ENCODE results near the gene ZDHHC19.
"Not testable (repeated sequence)": the region's sequence is repeated elsewhere in the genome, so short reads cannot be mapped to it uniquely, and the experiment has no call there.

The ZDHHC19 gene

DNA sequence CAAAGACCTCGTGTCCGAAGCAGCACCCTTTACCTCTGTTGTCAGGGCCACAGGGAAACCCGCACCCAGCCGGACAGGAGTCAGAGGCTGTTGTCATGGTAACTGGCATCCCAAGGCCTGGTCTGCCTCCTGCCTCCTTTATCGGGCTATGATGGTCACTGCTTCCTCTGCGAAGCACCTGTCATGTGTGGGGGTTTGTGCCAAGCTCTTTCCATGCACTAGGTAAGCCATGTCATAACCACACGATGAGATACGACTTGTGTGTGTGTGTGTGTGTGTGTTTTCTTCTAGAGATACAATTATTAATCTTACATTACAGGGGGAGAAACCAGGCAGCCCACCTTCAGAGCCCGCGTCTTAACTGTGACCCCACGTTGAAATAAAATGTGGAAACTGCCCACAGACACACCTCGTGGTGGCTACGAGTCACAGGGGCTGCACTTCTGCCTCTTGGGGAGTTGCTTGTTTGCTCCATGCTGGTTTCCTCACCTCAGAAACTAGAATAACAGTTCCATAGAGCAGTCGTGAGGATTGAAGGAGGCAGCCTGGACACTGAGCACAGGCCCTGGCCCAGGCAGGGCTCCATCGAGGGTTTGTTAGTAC lies 18.0 kb downstream of the ZDHHC19 start:
- no peak overlapping the region for H3K4me3 ChIP-seq (ENCODE audit: low read depth, low read length)
- TF ChIP-seq, protein P1, sequence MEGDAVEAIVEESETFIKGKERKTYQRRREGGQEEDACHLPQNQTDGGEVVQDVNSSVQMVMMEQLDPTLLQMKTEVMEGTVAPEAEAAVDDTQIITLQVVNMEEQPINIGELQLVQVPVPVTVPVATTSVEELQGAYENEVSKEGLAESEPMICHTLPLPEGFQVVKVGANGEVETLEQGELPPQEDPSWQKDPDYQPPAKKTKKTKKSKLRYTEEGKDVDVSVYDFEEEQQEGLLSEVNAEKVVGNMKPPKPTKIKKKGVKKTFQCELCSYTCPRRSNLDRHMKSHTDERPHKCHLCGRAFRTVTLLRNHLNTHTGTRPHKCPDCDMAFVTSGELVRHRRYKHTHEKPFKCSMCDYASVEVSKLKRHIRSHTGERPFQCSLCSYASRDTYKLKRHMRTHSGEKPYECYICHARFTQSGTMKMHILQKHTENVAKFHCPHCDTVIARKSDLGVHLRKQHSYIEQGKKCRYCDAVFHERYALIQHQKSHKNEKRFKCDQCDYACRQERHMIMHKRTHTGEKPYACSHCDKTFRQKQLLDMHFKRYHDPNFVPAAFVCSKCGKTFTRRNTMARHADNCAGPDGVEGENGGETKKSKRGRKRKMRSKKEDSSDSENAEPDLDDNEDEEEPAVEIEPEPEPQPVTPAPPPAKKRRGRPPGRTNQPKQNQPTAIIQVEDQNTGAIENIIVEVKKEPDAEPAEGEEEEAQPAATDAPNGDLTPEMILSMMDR (IDR thresholded peaks at IDR 0.05; ENCODE audit: low read depth, low read length, missing control alignments) = no peak
- no peak for DNase-seq (ENCODE audit: low read depth)

DNA sequence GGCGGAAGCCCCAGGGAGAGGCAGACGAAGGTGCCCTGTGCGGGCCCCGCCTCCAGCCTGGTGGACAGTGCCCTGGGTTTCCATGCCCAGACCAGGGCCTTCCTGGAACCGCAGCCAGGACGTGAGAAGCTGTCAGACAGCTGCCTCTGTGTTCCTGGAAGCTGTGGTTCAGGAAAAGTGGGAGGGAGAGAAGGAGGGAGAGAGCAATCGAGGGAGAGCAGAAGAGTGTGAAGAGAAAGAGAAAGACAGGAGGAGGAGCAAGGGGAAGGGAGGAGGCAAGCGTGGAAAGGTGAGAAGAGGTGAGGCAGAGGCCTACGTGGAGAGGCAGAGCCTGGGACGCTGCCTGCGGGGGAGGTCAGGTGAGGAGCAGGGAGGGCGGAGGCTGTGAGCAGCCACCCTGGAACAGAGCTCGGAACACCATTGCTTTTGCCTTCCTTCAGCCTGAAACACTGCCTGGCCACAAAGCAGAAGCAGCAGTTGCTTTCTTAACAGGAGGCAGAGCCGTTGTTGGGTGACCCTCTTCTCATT lies 18.6 kb downstream of the ZDHHC19 start:
- TF ChIP-seq, protein P1 (IDR thresholded peaks at IDR 0.05; ENCODE audit: low read depth, low read length, missing control alignments) = no peak
- peak overlapping the region; percentile 20 for H3K4me3 ChIP-seq (ENCODE audit: low read depth, low read length)
- peak; percentile 34 for DNase-seq (ENCODE audit: low read depth)

DNA sequence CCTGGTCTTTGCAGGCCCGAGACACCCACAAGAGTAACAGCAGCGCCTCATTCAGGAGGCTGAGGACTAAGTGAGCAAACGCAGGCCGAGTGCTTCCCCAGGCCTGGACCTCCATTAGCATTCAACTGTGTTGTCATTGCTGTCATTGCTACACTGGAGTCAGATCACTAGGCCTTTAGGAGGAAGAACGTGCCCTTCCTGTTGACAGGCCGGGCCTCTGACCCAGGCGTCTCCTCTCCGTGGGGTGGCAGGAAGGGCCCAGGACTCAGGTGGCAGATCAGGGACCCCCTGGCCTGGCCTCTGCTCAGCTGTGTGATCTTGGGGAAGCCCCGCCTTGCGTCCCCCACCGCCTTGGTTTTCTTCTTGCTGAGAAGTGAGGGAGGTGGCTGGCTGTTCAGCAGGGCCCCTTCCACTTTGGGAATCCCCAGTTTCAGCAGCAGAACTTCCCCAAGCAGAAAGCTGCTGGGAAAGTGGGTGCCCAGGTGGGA lies 19.1 kb downstream of the ZDHHC19 start:
- peak; percentile 62 for DNase-seq (ENCODE audit: low read depth)
- TF ChIP-seq, protein P1 (IDR thresholded peaks at IDR 0.05; ENCODE audit: low read depth, low read length, missing control alignments) = no peak
- peak overlapping the region; percentile 20; the same call in 1 of the 2 replicates for H3K4me3 ChIP-seq (ENCODE audit: low read depth, low read length)

DNA sequence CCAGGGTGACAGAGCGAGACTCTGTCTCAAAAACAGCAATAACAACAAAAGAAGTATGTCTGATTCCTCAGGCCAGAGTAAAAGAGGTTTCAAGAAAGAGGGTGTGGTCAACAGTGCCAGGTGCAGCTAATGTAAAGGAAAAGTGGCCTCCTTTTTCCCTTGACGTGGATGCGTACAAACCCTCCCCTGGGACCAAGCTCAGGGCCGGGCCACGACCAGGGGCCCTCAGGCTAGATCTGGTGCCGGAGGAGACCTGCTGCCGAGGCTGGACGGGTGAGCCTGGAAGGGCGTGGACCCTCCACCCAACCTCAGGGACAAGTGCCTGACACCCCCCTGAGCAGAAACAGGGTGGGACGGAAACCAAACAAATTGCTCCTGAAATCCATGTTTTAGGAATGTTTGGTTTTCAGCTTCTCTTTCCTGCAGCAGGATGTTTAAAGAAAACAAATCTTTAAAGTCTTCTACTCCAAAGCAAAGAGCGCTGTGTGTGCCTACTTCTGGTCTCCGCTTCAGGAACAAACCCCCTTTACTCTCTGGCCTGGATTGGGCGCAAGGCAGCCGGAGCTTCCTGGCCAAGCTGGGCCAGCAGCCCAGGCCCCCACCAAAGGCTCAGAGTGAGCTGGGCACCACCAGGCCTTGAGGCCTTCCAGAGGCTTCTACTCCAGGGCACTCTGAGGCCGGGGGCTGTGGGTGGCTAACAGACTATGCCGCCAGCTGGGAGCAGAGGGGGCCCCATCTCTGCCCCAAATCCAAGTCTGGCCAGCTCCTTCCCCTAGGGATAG lies 21.4 kb downstream of the ZDHHC19 start:
- no peak for DNase-seq (ENCODE audit: low read depth)
- TF ChIP-seq, protein P1 (IDR thresholded peaks at IDR 0.05; ENCODE audit: low read depth, low read length, missing control alignments) = no peak
- H3K4me3 ChIP-seq (ENCODE audit: low read depth, low read length) = no peak overlapping the region

DNA sequence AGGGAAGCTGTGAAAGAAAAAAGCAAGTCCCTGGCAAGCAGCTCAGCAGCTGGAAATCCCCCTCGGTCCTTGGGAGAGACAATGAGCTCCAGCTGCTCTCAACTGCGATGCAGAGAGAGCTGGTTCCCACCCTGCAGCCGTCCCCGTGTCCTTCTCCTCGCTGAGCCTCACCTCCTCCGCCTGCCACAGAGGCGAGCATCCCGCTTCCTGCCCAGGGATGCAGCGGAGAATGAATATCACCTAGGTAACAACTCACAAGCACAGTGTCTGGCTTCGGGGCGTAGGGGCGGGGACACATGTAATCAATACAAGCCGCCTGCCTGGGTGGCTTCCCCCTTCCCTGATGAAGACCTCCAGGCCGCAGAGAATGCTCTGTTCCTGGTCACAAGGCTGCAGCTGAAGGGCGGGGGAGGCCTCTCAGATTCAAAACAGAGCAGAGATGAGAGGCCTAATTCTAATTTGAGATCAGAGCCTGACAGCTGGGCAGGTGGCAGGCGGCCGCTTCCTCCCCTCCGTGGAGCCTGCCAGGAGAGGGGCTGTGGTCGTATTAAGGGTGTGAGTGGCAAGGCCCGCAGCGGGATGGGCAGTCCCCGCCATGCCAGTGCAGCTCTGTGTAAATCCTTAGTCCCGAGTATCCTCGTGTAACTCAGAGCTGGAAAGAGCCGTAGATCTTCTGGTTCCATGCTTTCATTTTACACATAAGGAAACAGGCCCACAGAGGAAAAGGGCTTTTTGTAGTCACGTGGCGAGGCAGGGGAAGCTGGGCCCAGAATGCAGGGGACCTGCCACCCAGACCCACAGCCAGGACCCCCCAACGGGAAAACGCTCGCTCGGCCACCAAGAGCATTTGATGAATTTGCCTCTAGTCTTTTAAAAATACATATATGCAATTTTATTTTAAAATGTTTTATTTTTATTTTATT lies 24.3 kb downstream of the ZDHHC19 start:
- peak; percentile 63 for DNase-seq (ENCODE audit: low read depth)
- peak overlapping the region; percentile 44 for H3K4me3 ChIP-seq (ENCODE audit: low read depth, low read length)
- TF ChIP-seq, protein P1 (IDR thresholded peaks at IDR 0.05; ENCODE audit: low read depth, low read length, missing control alignments) = no peak

DNA sequence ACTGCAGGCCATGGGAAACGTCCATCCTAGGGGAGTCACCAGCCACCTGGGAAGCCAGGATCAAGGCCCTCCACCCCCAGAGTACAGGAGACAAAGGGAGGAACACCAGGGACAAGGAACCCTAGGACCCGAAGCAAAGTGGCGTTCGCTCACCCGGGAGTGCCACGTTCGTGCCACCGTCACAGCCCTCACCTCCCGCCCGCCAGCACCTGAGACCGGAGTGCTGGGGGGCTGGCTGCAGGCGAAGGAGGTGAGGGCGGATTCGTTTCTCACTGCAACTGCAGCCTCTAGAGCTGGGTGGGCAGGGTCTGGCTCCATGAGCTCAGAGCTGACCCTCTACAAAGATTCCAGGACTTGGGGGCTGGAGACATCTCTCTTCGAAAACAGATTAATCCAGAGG lies 26.3 kb downstream of the ZDHHC19 start:
- no peak for DNase-seq (ENCODE audit: low read depth)
- TF ChIP-seq, protein P1 (IDR thresholded peaks at IDR 0.05; ENCODE audit: low read depth, low read length, missing control alignments) = no peak
- H3K4me3 ChIP-seq (ENCODE audit: low read depth, low read length) = no peak overlapping the region

DNA sequence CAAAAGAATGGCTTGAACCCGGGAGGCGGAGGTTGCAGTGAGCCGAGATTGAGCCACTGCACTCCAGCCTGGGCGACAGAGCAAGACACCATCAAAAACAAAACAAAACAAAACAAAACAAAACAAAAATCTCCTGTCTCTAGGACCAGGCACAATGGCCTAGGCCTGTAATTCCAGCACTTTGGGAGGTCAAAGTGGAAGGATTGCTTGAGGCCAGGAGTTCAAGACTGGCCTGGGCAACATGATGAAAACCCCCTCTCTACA lies 27.1 kb downstream of the ZDHHC19 start:
- not testable (repeated sequence) for H3K4me3 ChIP-seq (ENCODE audit: low read depth, low read length); DNase-seq (ENCODE audit: low read depth)
